Urinary bladder (tissue), 4 donors: ENCODE results near the gene NCSTN. TPM values are rescaled to one million over a fixed set of nuclear protein-coding genes. Genes with fewer than 3 reads are reported as not detected.
"Not testable (repeated sequence)": the region's sequence is repeated elsewhere in the genome, so short reads cannot be mapped to it uniquely, and the experiment has no call there.

Source experiments
- DNase-seq: peaks from one replicate; pipeline ENCODE4 v3.0.0-alpha.2; 2015; ENCODE audit errors: extremely low spot score
- H3K27ac ChIP-seq: one replicate; pipeline ENCODE4 v1.5.1; 2013; ENCODE audit warnings: low read depth, mild to moderate bottlenecking, moderate library complexity
- H3K36me3 ChIP-seq: one replicate; pipeline ENCODE4 v1.6.1; 2013; ENCODE audit warnings: mild to moderate bottlenecking, moderate library complexity; ENCODE audit not compliant: insufficient read depth
- H3K4me1 ChIP-seq: one replicate; pipeline ENCODE4 v1.6.1; 2013; ENCODE audit warnings: mild to moderate bottlenecking, moderate library complexity; ENCODE audit not compliant: insufficient read depth
- H3K4me3 ChIP-seq: one replicate; pipeline ENCODE4 v1.5.1; 2013; ENCODE audit warnings: low read depth, low read length
- WGBS: extraction: QIAGEN DNeasy Blood & Tissue Kit; methylation state at CpG from one replicate; pipeline ENCODE4 v1.1.7; 2013; 5-methylcytosine and 5-hydroxymethylcytosine counted together
- polyA plus RNA-seq: library from polyadenylated mRNA; stranded (reverse); fragments of 200-250 nt; gene quantifications from one replicate; pipeline ENCODE4 v1.2.3, GENCODE V29; 2013
- total RNA-seq: library from RNA; depleted of rRNA; stranded (reverse); fragments of >200 nt; gene quantifications from one replicate; pipeline ENCODE4 v1.2.3, GENCODE V29; 2014
- donor health status: healthy with polysubstance abuse.
- donor health status: healthy.

The NCSTN gene
- total and polyA plus RNA-seq, 2 donors: 45.4 to 57.5 TPM

- 73% methylated on average over 1 of the region's 1 CpG for WGBS
- no peak overlapping the region for H3K4me3 ChIP-seq
- no peaks in the 10 kb centered on the region for H3K36me3 ChIP-seq
Measured at GRCh38 chr1:160369087-160369486, 25.9 kb downstream of the NCSTN start.

DNA sequence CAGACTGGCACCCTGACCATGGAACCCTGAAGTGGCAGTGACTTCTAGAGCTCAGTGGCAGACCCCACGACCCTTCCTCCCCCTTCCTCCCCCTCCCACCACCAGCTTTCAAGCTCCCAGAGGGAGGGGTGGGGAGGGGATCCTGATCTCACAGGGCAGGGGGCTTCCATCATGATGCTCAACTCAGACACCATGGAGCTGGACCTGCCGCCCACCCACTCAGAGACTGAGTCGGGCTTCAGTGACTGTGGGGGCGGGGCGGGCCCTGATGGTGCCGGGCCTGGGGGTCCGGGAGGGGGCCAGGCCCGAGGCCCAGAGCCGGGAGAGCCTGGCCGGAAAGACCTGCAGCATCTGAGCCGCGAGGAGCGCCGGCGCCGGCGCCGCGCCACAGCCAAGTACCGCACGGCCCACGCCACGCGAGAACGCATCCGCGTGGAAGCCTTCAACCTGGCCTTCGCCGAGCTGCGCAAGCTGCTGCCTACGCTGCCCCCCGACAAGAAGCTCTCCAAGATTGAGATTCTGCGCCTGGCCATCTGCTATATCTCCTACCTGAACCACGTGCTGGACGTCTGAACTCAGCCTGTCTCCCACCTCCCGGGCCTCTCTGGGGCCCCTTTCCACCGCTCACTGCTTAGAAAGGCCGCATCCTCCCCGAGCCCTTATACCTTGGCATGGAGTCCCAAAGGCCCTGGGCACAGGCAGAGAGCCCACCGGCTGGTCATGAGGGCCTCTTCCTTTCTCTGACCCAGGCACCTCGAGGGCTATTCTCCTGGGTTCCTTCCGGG is 27.6 kb downstream of the NCSTN start:
- H3K4me1 ChIP-seq: no peaks in the 10 kb centered on the region
- no peak overlapping the region for H3K4me3 ChIP-seq
- 56% methylated on average over 42 of the region's 42 CpGs for WGBS
- H3K36me3 ChIP-seq: no peaks in the 10 kb centered on the region
- DNase-seq: no peak
- no peak overlapping the region for H3K27ac ChIP-seq

More at GRCh38 chr1:160369087-160369486, 25.9 kb downstream of the NCSTN start:
- no peak for DNase-seq
- Histone ChIP-seq H3K27ac (no peak overlapping the region), H3K4me1 (no peaks in the 10 kb centered on the region)

DNA sequence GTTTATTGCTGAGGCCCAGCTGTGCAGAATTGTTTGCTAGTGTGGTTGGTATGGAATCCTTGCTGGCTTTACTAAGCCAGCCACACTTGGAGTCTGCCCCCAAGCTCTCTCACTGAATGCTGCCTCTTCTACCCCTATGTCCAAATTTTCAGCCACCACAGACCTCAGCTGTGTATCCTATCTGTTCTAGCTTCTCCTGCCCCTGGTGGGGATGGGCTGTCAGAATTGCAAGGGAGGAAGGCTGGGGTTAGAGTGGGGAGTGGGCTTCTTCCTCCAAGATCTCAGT is 28.1 kb downstream of the NCSTN start:
- Histone ChIP-seq H3K4me3 (no peak overlapping the region), H3K27ac (no peak overlapping the region), H3K4me1 (no peaks in the 10 kb centered on the region), H3K36me3 (no peaks in the 10 kb centered on the region)
- DNase-seq: no peak

DNA sequence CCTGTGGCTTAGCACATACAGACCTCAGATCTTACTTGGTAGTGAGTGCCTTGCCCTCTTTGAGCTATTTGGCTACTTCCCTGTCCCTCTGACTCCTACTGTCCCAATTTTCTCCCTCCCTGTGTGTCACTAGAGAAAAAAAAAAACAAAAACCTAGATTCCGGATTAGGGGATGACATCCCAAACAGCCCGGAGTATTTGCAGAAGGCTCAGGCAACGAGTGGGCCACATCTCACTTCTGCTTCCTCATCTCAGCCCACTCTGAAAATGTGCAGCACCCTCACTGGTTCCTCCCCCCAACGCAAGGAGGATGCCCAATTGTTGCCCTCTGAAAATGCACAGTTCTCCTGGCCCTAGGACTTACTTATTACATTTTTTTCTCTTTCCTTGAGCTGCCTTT is 28.6 kb downstream of the NCSTN start:
- 84% methylated on average over 4 of the region's 4 CpGs for WGBS
- no peaks in the 10 kb centered on the region for H3K36me3 ChIP-seq
- H3K4me1 ChIP-seq: no peaks in the 10 kb centered on the region
- H3K4me3 ChIP-seq: no peak overlapping the region
- DNase-seq: no peak
- H3K27ac ChIP-seq: no peak overlapping the region

DNA sequence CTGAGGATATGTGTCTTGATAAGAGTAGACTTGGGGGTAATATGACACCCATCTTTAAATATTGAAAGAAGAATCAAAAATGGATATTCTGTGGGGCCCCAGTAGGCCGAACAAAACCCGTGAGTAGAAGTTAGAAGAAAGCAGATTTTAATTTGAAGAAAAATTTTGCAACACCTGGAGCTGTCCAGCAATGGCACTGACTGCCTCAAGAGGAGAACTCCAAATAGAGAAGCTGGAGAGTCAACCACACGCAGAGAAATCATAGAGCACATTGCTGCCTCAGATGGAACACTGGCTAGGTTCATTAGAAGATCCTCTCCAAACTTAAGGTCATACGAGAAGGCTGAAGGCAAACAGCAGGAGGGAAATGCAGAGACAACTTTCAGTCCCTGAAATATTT is 30.5 kb downstream of the NCSTN start:
- WGBS: 83% methylated on average over 4 of the region's 4 CpGs
- Histone ChIP-seq H3K4me3 (no peak overlapping the region), H3K4me1 (no peaks in the 10 kb centered on the region), H3K36me3 (no peaks in the 10 kb centered on the region), H3K27ac (no peak overlapping the region)
- DNase-seq: no peak

- no peak for DNase-seq
- WGBS: 42% methylated on average over 6 of the region's 6 CpGs
- Histone ChIP-seq H3K27ac (no peak overlapping the region), H3K4me3 (no peak overlapping the region), H3K4me1 (no peaks in the 10 kb centered on the region), H3K36me3 (no peaks in the 10 kb centered on the region)
Measured at GRCh38 chr1:160374306-160375110, 31.3 kb downstream of the NCSTN start.

GRCh38 chr1:160375788-160376524 is 32.8 kb downstream of the NCSTN start:
- H3K4me3 ChIP-seq: no peak overlapping the region

GRCh38 chr1:160376525-160377131 is 33.4 kb downstream of the NCSTN start:
- H3K4me3 ChIP-seq: no peak overlapping the region
- no peak for DNase-seq
- H3K27ac ChIP-seq: no peak overlapping the region
- no peaks in the 10 kb centered on the region for H3K4me1 ChIP-seq
- WGBS: 17% methylated on average over 5 of the region's 5 CpGs
- no peaks in the 10 kb centered on the region for H3K36me3 ChIP-seq

More at GRCh38 chr1:160375788-160376524, 32.8 kb downstream of the NCSTN start:
- H3K27ac ChIP-seq: no peak overlapping the region
- no peaks in the 10 kb centered on the region for H3K4me1 ChIP-seq
- no peak for DNase-seq
- H3K36me3 ChIP-seq: no peaks in the 10 kb centered on the region
- WGBS: 21% methylated on average over 9 of the region's 9 CpGs

DNA sequence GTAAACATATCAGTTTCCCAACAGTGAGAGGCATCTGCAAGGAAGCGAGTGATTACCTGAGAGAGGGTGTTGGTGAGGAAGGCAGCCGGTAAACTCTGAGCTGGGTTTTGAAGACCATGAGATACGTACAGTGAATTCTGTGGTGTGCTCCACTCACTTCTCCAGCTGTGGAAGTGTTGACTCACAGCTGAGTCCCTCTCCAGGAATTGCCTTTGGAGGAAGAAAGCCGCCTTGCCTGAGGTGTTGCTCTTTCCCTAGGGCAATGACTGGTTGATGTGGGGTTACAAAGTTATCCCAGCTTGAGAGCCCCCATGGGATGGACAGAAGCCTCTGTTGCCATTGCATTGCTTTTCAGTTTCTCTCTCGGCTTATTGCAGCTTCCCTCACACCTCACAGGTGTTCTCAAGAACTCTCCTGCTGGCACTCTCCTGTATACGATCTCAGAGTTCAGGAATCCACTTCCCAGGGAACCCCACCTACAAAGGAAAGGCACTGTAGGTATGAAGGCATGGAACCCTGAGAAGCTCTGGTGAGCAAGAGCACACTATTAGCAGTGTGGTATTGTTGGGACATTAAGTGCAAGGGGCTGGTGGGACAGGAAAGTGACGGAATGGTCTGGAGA is 34.5 kb downstream of the NCSTN start:
- H3K27ac ChIP-seq: no peak overlapping the region
- H3K4me1 ChIP-seq: no peaks in the 10 kb centered on the region
- H3K36me3 ChIP-seq: no peaks in the 10 kb centered on the region
- DNase-seq: no peak
- H3K4me3 ChIP-seq: no peak overlapping the region
- 57% methylated on average over 7 of the region's 7 CpGs for WGBS

DNA sequence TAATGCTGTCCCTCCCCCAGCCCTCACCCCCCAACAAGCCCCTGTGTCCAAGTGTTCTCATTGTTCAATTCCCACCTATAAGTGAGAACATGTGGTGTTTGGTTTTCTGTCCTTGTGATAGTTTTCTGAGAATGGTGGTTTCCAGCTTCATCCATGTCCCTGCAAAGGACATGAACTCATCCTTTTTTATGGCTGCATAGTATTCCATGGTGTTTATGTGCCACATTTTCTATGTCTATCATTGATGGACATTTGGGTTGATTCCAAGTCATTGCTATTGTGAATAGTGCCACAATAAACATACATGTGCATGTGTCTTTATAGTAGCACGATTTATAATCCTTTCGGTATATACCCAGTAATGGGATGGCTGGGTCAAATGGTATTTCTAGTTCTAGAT is 41.6 kb downstream of the NCSTN start:
- H3K36me3 ChIP-seq: not testable (repeated sequence)
- 98% methylated on average over 2 of the region's 2 CpGs for WGBS

DNA sequence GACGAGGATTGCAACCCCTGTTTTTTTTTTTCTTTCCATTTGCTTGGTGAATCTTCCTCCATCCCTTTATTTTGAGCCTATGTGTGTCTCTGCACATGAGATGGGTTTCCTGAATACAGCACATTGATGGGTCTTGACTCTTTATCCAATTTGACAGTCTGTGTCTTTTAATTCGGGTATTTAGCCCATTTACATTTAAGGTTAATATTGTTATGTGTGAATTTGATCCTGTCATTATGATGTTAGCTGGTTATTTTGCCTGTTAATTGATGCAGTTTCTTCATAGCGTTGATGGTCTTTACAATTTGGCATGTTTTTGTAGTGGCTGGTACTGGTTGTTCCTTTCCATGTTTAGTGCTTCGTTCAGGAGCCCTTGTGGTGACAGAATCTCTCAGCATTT is 45.2 kb downstream of the NCSTN start:
- H3K4me3 ChIP-seq, H3K36me3 ChIP-seq, DNase-seq, H3K27ac ChIP-seq, H3K4me1 ChIP-seq: not testable (repeated sequence)
- WGBS: 75% methylated on average over 4 of the region's 4 CpGs

More for the DNA sequence above, 41.6 kb downstream of the NCSTN start:
- H3K27ac ChIP-seq, H3K4me1 ChIP-seq, H3K4me3 ChIP-seq, DNase-seq: not testable (repeated sequence)

DNA sequence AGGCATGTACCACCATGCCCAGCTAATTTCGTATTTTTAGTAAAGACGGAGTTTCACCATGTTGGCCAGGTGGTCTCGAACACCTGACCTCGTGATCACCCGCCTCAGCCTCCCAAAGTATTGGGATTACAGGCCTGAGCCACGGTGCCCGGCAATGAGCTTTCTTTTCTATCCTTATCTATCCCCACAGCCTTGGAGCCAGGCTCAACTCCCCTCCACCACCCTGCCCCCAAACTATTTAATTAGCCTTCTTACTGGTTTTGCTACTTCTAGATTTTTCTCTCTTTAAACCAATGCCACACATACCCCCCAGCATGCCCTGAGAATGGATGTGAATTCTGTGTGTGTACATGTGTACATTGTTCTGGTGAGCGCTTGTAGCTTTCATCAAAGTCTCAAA is 51.5 kb downstream of the NCSTN start:
- no peak overlapping the region for H3K4me3 ChIP-seq
- no peak for DNase-seq
- H3K27ac ChIP-seq: no peak overlapping the region
- no peaks in the 10 kb centered on the region for H3K36me3 ChIP-seq
- H3K4me1 ChIP-seq: no peaks in the 10 kb centered on the region
- whole genome bisulfite sequencing: 90% methylated on average over 8 of the region's 8 CpGs

GRCh38 chr1:160397651-160398050 is 54.5 kb downstream of the NCSTN start:
- H3K4me1 ChIP-seq: no peaks in the 10 kb centered on the region
- no peak for DNase-seq
- H3K36me3 ChIP-seq: no peaks in the 10 kb centered on the region
- no peak overlapping the region for H3K4me3 ChIP-seq
- H3K27ac ChIP-seq: no peak overlapping the region
- 47% methylated on average over 1 of the region's 1 CpG for WGBS
